GM18861 (cell line): ENCODE data around the gene RPTOR.

Experiments used
- ATAC-seq: cut with Tn5 transposase; IDR thresholded peaks from one replicate; pipeline ENCODE4 v1.9.1; 2021; ENCODE audit not compliant: unreplicated experiment

RPTOR gene

DNA sequence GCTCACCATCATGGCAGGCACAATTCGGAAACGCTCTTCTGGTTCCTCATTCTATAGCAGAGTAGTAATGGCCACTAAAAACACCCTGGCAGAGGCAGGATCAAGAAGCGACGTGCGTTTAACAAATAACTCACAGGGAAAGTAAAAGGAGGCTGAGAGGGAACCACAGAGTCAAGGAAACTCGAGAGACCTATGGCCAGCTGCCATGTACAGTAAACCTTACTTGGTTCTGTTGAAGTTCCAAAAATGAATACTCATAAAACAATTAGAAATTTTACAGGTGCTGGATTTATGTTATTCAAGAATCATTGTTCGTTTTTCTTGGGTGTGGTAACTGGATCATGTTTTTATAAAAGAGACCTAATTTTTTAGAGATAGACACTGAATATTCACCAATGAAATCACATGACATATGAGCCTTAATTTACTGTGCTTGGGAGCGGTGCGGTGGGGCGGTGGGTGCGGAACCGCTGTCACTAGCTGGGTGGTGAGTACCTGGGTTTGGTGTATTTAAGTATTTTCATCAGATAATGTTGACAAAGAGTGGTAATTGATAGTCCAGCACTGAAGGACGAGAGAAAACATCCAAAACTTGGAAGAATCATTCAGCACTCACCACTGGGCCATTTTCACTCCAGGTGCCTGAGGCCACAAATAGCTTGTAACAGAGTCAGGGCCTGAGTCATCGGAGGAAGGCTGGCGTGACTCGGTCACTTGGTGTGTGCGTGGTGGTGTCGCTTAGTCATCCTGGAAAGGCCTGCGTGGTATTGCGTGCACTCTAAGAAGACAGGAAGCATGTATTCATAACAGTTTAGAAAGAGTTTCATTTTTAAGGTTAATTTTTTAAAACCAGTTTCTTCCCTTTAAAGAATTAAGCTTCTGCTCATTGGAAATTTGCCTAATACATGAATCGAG is 311.6 kb downstream of the RPTOR start:
- peak; percentile 75 for ATAC-seq

DNA sequence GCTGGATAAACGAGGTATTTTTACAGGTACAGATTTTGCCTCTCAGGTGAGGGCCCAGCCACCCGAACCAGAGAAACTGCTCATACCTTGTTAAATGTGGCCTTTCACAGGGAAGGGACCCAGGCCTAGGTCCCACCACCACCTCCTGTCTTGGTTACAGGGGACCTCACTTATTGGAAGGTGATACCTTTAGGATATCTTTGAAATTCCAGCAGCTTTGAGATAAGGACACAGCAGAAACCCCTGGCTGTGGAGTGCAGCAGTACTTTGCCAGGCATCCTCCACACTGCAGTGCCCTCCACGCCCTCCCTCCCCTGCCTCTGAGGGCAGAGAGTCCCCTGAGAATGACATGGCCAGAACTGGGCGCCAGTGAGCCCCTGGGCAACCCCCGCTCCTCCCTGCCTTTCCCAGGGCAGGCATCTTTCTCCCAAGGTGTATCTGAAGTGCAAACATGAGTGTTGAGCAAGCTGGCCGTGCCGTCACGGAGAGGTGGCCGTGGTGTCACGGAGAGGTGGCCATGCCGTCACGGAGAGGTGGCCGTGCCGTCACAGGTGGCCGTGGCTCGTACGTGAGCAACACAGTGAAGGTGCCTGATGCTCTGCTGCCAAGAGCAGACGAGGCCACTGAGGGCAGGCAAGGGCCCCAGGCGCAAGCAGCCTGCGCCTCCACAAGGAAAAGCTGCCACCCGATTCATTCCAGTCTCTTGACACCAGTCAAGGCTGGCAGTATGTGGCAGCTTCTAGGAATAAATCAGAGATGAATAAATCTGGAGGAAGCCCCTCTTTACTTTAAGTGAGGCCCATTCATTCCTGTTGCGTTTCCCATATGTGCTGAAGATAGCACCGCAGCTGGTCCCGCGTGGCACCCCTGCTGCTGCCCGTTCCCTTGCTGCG is 312.5 kb downstream of the RPTOR start:
- peak; percentile 22 for ATAC-seq

DNA sequence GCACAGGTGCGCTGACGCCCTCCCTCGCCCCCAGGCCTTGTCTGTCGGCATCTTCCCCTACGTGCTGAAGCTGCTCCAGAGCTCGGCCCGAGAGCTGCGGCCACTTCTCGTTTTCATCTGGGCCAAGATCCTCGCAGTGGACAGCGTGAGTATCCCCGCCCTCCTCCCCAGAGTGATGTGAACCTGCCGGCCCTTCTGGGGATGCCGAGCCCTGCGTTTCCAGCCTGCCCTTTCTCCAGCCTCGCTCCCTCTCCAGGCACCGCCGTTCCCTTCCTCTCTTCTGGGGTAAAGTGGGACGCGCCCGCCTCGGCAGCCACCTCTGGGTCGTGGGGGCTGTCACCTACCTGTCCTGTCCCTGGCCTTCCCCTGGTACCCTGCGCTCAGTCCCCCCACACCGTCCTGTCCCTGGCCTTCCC is 313.1 kb downstream of the RPTOR start:
- ATAC-seq, result no peak

DNA sequence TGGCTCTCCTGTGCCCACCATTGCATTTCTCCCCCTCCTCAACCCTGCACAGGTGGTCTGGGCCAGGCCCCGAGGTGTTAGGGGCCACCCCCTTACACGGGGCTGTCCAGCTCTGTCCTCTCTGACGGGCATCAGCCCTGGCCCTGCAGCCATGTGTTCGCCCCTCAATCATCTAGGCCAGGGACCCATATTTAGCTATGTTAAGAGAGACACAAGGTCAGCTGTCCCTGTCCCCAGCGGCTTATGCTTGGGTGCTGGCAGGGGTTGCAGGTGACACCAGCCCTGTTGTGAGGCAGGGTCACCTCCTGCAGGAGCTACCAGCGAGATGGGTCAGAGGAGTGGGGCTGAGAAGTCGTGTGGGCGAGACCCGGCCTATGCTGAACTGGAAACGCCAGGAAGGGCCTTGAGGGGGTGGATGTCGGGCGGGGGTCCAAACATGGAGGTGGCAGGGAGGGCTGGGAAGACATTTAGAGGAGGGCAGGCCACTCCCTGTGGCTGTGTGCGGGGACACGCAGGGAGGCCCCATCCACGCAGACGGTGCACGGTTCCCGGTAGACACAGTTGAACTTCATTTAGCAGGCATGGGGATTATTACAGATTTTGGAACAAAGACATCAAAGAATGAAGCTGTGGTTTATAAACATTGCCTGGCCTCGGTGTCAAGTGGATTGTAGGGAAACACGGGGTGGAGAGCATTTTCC is 313.8 kb downstream of the RPTOR start:
- no peak for ATAC-seq

DNA sequence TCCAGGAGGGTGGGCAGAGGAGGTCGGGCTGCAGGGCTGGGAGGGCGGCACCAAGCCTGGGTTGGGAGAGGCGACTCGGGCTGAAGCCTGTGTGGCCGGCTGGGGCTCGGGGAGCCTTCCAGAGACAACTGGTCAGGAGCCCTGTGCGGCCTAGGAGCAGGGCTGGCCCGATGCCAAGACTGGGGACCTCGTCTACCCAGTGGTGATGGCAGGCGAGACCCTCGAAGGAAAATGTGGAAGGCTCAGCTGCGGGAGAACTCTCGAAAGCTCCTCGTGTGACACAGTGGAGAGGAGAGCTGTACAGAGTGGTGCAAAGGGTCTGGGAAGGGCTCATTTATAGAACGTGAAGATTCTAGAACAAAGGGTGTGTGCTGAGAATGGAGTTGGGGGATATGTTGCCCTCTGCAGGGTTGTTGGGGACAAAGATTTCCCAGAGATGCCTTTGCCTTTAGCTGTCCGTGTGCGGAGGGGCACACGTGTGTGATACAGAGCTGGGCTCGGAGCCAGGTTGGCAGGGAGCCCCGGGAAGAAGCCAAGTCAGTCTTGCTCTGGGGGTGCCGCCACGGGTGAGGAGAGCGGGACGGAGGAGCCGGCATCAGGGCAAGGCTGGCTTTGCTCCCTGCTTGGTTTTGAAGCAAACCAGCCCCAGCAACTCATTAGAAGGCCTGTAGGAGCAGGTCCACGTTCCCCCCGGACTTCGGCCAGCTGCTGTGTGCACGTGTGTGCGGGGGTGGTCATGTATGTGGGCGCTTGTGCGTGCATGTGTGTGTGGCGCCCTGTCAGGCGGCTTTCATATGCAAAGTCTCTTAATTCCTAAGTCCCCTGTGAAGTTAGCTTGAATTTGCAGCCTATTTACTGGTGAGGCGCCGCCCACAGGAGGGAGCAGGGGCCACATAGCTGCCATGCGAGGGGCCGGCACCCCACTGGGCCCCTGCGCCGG is 314.6 kb downstream of the RPTOR start:
- ATAC-seq, result no peak

DNA sequence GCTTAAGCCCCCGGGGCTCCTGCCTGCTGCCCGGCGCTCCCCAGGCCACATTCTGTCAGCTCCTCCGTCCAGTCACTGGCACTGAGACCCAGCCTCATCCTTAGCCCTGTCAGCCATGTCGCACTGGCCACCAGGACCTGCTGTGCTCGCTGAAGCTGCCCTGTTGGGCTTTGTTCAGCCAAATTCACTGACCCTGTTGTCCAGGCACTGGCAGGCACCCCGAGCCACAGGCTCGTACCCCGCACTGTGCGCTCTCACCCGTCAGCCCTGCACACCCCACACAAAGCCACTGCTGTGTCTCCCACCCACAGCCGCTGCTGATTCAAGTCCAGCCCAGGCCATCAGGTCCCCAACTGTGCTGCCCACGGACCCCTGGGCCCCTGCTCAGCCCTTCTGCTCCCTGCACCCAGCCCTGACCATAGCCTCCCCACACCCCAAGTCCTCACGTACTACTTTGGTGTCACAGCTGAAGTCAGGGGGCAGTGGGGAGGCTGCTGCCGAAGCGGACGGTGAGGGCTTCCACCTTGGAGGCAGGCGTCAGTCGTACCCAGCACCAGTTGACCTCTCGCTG is 315.5 kb downstream of the RPTOR start:
- no peak for ATAC-seq

DNA sequence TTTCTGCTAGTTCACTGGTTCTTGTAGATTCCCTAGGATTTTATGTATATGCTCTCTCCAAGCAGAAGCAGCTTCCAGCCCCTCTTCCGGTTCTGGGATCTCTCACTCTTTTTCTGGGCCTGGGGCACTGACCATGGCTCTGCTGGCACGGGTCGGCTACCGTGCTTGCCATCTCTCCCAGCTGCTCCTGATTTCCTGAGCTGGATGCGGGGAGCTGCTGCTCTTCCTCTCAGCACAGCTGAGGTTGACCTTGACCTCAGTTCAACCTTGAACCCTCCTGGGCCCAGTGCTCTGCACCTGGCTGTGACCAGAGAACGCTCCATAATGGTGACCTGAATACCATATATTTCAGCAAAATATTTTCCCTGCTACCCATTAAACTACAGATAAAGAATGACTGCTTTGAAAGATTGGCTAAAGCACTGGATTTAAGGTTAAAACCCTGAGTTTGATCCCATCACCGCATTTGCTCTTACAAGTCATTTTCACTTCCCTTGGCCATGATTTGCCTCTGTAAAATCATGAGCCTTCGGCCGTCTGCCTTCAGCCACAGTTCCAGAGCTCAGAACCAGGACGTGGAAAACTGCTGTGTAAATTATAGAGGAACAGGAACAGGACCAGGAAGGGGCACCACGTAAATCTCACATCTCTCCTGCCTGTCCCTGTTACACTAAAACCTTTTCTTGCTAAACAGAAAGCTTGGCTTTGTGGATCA is 316.2 kb downstream of the RPTOR start:
- no peak for ATAC-seq

DNA sequence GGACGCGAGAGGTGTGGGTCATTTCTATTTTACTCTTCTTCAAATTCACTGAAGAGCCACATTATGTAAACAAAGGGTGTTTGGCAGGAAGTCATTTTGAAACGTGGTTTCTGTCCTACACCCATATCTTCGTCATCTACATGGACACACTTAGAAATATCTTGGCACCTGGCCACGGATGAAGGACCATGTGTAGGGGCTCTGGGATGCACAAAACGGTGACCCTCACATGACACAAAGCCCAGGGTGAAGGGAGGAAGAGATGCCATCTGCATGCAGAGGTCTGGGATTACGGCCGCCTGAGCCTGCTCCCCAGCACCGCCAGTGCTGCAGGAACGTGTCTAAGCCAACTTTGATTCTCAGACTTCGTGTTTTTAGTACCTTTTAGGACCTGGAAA is 316.8 kb downstream of the RPTOR start:
- ATAC-seq, result no peak

DNA sequence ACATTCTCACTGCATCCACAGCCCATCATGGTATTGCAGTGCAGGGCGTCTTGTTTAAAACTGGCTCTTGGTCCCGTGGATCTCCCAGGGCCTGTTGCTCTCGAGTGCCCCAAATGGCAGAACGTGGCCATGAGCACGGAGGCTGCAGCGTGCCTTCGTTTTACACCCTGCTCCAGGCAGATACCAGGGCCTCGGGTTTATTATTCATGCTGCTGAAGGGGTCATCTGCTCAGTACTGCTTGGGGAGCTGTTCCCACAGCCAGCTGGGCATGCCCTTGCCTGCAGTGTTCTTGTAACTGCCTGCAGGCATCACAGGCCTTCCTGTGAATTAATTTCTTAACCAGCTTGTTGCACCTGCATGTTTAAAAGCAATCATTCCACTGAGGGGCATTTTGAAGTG is 317.3 kb downstream of the RPTOR start:
- ATAC-seq, result no peak

DNA sequence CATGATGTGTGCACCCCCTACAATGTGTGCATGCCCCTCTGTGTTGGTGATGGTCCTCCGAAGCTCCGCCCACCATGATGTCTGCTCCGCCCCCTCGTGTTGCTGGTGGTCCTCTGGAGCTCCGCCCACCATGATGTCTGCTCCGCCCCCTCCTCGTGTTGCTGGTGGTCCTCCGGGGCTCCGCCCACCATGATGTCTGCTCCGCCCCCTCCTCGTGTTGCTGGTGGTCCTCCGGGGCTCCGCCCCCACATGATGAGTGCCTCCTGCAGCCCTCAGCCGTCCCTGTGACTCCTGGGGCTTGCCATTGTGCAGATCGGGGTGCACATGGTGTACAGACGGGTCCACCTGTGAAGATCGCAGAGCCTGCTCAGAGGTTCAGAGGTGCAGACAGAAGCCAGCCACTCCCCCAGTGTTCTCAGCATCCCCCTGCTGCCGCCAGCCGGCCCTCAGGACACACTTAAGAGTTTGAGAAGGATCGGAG is 317.9 kb downstream of the RPTOR start:
- ATAC-seq, result no peak

DNA sequence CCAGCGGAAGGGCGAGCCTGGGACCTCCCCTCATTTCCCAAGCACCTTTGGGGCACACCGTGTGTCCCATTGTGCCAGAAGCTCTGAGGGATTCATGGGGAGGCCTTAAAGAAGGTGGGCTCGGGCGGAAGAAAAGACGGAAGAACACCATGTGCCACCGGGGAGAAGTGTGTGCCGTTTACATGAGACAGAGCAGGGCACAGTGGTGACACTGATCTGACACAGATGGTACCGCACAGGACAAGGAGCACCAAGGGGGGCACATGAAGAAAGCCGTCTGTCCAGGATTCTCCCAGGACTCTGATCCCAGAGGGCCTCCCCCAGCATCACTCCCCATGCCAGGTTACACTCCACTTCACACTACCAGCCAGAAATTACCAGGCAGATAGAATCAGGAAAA is 318.3 kb downstream of the RPTOR start:
- ATAC-seq, result no peak

DNA sequence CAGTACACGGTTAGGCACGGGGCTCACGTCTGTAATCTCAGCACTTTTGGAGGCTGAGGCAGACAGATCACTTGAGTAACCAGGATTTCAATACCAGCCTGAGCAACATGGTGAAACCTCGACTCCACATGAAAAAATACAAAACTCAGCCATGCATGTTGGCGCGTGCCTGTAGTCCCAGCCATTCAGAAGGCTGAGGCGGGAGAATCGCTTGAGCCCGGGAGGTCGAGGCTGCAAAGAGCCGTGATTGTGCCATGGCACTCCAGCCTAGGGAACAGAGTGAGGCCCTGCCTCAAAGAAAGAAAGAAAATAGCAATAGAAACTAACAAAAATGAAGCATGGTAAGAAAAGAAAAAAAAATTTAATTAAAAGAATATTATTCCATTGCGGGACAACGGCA is 319.0 kb downstream of the RPTOR start:
- ATAC-seq, result no peak

DNA sequence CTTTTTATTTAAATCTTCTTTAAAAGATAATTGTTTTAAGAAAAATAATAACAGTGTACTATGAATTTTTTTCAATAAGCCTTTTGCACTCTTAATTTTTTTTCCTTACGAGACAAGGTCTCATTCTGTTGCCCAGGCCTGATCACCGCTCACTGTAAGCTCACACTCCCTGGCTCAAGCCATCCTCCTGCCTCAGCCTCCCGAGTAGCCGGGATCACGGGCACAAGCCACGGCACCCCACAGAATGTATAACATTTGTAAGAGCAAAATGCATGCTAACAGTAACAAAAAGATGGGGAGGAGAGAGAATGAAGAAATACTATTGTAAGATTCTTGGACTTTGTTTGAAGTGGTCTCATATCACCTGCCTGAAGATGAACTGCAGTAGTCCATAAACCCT is 320.1 kb downstream of the RPTOR start:
- no peak for ATAC-seq

DNA sequence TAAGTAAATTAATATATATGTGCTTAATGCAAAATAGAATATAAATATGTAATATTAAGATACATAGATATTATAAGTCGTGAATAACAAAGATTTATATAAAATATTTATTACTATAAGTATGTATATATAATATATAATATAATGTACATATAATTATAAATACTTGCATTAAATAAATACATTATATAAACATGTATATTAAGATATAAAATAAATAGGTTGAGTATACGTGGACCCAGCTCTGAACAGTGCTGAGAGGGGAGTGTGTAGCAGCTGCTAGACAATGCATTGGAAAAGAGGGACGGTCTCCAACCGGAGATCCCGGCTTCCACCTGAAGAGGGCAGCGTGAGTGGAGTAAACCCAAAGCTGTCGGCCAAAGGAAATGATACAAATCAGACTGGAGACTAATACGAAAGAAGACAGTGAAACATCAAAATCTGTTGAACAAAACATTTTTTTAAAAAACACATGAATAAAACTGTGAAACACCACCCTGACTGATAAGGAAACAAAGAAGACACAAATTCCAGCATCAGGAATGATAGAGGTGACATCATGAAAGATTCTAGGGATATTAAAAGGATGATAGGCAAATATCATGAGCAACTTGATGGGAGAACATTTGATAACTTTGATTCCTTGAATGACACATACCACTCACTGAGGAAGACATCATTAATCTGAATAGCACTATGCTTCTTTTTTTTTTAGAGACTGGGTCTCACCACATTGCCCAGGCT is 321.6 kb downstream of the RPTOR start:
- no peak for ATAC-seq

DNA sequence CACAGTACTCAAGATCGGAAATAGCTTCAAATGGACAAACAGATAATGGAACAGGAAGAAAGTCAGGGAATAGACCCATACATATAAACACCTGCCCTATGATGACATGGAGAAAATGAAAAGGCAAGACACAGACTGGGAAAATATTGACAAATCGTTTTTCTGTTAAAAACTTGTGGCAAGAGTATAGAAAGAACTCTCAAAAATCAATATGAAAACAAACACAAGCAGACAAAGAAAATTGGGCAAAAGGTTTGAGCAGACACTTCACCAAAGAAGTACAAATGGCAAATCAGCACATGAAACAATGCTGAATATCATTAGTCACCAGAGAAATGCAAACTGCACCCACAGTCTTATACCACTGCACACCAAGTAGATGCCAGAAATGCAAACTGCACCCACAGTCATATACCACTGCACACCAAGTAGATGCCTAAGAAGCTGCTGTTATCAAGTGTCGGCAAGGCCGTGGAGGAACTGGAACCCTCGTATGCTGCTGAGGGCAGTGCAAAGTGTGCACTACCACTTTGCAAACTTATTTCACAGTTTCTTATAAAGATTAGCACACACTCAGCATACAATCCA is 323.5 kb downstream of the RPTOR start:
- ATAC-seq, result no peak

DNA sequence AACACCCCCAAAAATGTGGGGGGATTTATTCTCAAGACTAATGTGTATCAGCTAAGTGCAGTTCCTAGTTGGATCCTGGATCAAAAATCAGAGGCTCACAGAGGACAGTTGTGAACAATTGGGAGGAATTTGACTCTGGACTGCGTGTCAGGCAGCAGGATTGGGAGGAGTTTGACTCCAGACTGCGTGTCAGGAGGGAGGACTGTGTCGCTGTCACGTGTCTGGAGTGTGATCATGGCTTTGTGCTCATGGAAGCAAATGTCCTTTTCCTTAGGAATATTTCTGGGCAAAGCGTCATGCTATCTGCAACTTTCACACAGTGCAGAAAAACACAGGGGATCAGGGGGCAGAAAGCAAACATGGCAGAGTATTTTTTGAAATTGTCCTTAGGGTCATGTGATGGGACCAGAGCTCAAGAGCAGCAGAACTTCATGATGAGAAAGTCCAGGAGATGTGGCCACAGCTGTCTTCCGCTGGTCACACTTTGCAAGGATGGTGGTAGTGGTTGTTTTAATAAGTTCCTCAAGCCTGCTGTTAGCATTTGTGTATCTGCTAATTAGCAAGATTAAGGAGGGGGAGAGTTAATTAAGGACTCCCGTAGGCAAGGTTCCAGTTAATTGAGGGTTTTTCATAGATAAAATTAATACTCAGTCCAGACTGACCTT is 325.0 kb downstream of the RPTOR start:
- ATAC-seq, result no peak

DNA sequence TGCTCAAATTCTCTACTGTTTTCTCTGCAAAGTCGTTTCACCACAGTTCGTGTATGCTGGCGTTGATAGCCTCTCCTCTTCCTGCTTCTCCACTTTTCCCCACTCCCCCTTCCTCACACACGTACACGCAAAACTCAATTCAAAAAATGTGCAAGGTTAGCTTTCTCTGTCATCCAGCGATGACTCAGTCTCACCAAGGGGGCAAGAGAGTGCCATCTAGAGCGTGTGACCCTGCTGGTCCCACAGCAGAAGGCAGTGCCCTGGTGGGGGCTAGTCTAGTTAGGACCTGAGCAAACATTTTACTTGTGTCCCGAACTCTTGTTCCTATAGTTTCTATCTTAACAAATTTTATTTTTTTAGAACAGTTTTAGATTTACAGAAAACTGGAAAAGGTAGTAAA is 325.8 kb downstream of the RPTOR start:
- ATAC-seq, result no peak

DNA sequence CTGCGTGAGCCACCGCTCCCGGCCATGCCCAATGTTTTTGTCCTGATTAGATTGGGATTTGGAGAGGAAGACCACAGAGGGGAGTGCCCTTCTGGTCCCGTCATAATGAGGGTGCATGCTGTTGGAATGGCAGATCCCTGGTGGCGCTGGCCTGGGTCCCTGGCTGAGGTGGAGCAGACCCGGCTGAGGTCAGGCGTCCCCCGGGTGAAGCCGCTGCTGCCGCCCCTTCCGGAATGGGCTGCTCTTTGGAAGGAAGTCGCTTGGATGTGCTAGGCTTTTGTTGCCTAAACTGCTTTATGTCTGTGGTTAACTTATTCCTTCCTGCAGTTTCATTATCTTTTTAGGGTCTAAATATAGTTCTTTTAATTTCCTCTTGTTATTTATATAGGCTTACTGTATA is 326.7 kb downstream of the RPTOR start:
- no peak for ATAC-seq
